Transverse colon (tissue), 3 donors: ENCODE data around the gene IKZF1.

Experiments
- EP300 ChIP-seq: sonication (generic); formaldehyde crosslinking; IDR thresholded peaks from one replicate; pipeline ENCODE4 v1.6.1; 2017; ENCODE audit warnings: antibody characterized with exemption, low read depth
- POLR2A ChIP-seq: fragments of 450-650 bp; IDR thresholded peaks from one replicate; pipeline ENCODE4 v1.6.1; 2016; ENCODE audit warnings: antibody characterized with exemption, mild to moderate bottlenecking, moderate library complexity
- TF ChIP-seq, protein P1 (sequence below), 5 experiments: fragments of 200-600 bp in 3 of 5; fragments of 450-650 bp in 2 of 5; sonication (generic) in 3 of 5; IDR thresholded peaks; 1 replicate in 2 of 5; 2 replicates in 3 of 5; pipeline ENCODE4 v1.5.1; 2016 to 2017; ENCODE audit warnings: antibody characterized with exemption in 5 of 5, inconsistent platforms in 3 of 5, mild to moderate bottlenecking in 2 of 5, moderate library complexity in 1 of 5

DNA sequence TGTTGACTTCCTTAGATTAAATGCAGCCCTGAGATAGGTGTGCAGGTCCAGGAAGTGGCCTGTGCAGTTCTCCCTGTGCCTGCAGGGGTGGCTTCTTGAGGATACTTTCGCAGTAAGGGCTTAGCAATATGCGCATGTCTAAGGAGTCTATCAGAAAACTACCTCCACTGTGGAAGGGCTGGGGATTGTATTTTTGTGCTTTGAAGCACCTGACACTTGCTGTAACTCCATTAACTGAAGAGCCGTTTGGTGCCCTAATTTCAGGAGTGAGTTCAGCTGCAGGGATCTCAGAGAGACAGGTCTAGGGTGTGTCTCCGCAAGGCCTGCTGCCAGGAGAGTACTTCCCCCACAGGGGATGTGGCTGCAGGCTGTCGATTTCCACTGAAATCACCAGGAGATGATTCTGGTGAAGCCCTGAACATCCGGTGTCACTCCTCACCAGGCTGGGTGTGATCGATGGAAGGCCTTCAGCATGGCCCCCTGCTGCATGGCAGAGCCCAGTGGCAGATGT, 35.5 kb downstream of the IKZF1 start:
- TF ChIP-seq, protein P1, sequence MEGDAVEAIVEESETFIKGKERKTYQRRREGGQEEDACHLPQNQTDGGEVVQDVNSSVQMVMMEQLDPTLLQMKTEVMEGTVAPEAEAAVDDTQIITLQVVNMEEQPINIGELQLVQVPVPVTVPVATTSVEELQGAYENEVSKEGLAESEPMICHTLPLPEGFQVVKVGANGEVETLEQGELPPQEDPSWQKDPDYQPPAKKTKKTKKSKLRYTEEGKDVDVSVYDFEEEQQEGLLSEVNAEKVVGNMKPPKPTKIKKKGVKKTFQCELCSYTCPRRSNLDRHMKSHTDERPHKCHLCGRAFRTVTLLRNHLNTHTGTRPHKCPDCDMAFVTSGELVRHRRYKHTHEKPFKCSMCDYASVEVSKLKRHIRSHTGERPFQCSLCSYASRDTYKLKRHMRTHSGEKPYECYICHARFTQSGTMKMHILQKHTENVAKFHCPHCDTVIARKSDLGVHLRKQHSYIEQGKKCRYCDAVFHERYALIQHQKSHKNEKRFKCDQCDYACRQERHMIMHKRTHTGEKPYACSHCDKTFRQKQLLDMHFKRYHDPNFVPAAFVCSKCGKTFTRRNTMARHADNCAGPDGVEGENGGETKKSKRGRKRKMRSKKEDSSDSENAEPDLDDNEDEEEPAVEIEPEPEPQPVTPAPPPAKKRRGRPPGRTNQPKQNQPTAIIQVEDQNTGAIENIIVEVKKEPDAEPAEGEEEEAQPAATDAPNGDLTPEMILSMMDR (IDR thresholded peaks at IDR 0.05) = no peak
- TF ChIP-seq POLR2A (no peak), EP300 (no peak)
